KG1 (cell line): Measurements from ENCODE around the gene OR6C70.
"Not testable (repeated sequence)": the region's sequence is repeated elsewhere in the genome, so short reads cannot be mapped to it uniquely, and the experiment has no call there.

Experiments
- DNase-seq: peaks from one replicate; lab custom pipeline; 2025; lab: John Stamatoyannopoulos, UW

Gene OR6C70

GRCh38 chr12:55470088-55470829, at the start of gene OR6C70:
Gene OR6C70, minus strand, starts transcription at chr12:55470138. Its CDS starts 0 bp downstream, at chr12:55470138.
- no peak for DNase-seq

DNA sequence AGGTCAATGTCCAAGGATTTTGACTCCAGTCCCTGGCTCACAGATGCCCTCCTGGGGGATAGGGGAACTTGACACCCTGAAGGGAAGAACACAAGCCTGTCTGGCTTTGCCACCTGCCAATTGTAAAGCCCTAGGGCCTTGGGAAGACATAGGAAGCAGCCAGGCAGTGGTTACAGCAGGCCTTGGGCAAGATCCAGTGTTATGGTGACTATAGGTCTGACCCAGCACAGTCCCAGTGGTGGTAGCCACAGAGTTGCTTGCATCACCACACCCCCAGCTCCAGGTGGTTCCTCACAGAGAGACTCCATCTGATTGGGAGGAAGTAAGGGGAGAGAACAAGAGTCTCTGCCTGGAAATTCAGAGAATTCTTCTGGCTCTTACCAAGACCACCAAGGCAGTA, 46.5 kb upstream of the OR6C70 start:
- DNase-seq, result no peak

GRCh38 chr12:55515696-55516095, 45.8 kb upstream of the OR6C70 start:
- no peak for DNase-seq

- no peak for DNase-seq
These were observed 31.7 kb upstream of the OR6C70 start for GRCh38 chr12:55501601-55502000.

- no peak for DNase-seq
These were observed 29.9 kb upstream of the OR6C70 start for GRCh38 chr12:55499810-55500252.

GRCh38 chr12:55499231-55499630, 29.3 kb upstream of the OR6C70 start:
- no peak for DNase-seq

DNA sequence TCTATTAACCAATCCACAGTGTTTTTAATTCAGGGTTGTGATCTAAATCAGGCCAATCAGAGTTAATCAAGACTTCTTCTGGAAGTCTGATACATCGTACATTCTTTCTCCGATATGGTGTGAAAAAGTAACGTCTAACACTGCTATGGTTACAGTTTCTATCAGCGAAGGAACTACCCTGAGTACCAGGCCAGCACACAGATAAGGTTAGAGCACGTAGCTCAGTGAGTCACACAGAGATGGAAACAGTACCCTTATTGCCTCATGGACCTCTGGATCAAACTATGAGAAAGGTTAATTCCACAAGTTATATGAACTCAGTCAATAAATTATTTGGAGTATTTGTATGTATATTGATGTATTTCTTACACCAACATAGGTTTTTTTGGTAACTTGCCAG, 25.6 kb upstream of the OR6C70 start:
- no peak for DNase-seq

DNA sequence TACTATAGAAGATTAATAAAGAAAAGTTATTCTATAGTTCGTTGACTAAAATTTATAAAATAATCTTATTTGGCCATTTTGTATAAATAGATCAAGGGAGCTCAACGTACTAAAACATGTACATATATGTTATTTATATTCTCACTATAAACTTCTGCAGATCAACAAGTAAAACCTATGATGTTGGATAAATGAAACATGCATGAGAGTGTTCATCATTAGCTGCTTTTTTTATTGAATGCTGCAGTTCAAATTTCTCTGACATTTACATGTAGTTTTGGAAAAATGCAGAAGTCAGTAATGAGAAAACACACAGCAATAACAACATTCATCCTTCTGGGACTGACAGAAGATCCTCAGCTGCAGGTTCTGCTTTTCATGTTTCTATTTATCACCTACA, 22.1 kb upstream of the OR6C70 start, which contains the start of gene OR6C68:
Gene OR6C68 (plus strand): TSS at position 301 of the 400 bp plus-strand sequence. CDS start 0 bp downstream, at position 301.
- no peak for DNase-seq

- not testable (repeated sequence) for DNase-seq
These were observed 14.3 kb upstream of the OR6C70 start for GRCh38 chr12:55484284-55484683.

GRCh38 chr12:55479136-55479535, 9.2 kb upstream of the OR6C70 start:
- not testable (repeated sequence) for DNase-seq

DNA sequence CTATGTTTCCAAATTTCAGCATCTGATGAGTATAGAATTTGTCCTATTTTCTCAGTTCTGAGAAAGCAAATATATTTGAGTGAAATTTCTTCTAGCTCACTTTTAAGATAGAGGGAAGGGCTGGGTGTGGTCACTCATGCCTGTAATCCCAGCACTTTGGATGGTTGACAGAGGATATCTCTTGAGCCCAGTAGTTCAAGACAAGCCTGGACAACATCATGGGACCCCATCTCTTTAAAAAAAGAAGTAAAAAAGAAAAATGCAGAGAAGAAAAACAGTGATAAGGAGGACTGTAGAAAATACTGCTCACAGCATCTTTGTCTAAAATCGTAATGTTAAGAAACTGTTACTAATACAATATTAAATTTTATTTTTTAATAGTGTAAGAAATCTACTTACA, 2.3 kb upstream of the OR6C70 start:
- DNase-seq, result no peak

- no peak for DNase-seq
These were observed 647 bp downstream of the OR6C70 start for GRCh38 chr12:55469291-55469690.

GRCh38 chr12:55467836-55468235, 2.1 kb downstream of the OR6C70 start:
- no peak for DNase-seq

GRCh38 chr12:55464926-55465325, 5.0 kb downstream of the OR6C70 start:
- DNase-seq, result not testable (repeated sequence)

DNA sequence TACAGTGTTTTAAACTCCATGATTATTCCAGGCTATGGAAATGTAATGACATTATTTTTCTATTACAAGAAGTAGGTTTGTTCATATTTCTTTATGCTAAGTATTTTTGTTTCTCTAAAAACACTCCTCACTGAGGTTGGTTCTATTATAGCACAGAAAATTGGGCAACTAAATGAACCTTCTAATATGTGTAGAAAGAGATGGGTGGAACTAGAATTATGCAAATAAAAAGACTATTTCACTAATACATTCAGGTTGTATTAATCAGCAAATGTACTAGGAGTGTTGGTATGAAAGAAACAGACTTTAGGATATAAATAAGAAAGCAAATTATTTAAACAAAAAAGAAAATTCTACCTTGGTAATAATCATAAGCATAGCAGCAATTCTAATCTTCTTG, 21.1 kb downstream of the OR6C70 start:
- DNase-seq, result no peak

GRCh38 chr12:55446326-55446725, 23.6 kb downstream of the OR6C70 start:
- no peak for DNase-seq

GRCh38 chr12:55445357-55445756, 24.6 kb downstream of the OR6C70 start:
- no peak for DNase-seq

DNA sequence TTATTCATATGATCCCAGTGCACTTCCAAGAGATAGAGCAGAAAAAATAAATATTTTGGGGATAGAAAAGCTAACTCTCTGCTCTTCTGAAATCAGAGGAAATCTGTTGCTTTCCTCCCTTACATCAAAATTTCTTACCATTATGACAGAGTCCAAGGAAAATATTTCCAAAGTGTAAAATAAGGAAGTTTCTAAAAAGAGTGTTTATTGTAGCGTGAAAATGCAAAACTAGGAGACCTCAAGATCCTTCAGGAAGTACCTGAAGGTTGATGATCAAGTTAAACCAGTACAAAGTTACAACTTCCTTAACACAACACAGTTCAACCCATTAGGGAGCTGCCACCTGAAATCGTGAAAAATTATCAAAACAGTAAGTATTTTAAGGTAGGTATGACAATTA, 26.2 kb downstream of the OR6C70 start, which contains the start of gene OR6C2:
Gene OR6C2 (plus strand): TSS at position 301 of the 400 bp plus-strand sequence. CDS start 8,138 bp downstream, outside the sequence.
- no peak for DNase-seq

- not testable (repeated sequence) for DNase-seq
These were observed 28.7 kb downstream of the OR6C70 start for GRCh38 chr12:55441233-55441632.

- DNase-seq, result no peak
These were observed 41.4 kb downstream of the OR6C70 start for GRCh38 chr12:55428331-55429243.

- no peak for DNase-seq
These were observed 44.0 kb downstream of the OR6C70 start, which contains the start of gene OR6C76 for GRCh38 chr12:55425954-55426353. Gene OR6C76, plus strand, starts transcription at chr12:55426254. Its CDS starts 0 bp downstream, at chr12:55426254.

GRCh38 chr12:55420307-55420962, 49.5 kb downstream of the OR6C70 start:
- DNase-seq, result no peak
